ENCODE data around the gene GSE1. TPM values are rescaled to one million over a fixed set of nuclear protein-coding genes. Genes with fewer than 3 reads are reported as not detected.
A peak's percentile ranks its signal among the peaks of the same experiment; 100 is the strongest.

GSE1 gene
- total and polyA plus RNA-seq, 2 of the 13 experiments (the other 11 are each of a cell fraction or from before 2014, with no cell fraction given) = 16.1 to 31.2 TPM

DNA sequence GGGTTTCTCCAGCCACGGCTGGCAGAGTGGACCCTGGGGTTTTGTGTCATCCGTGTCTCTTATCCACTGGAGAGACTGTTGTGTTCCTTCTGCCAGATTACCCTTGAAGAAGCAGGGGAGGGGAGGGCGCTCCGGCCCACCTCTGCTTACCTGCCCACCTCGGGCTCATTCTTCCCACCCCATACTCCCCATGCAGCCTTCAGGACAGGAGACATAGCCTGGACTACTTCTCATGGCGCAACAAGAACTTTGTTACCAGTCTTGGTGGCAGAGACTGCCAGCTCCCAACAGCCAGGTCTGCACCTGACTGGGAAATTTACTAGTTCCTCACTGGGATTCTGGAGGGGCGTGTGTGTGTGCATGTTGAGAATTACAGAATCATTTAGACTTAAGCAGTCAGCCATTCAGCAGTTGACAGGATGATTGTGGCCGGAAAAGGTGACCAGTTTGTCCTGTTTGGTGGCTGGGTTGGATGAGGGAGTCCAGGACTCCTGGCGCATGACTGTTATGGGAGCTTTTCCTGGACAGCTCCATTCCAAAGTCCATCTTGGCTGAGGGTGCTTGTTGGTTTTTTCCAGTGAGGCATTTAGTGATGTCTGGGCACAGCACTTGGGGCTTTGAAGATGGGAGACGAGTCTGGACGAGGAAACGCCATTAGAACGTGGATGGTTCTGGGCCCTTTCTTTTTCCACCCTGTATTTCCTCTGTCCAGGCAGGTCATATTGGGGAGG, 8.7 kb downstream of the GSE1 start (continued):
- TF ChIP-seq NFE2L1 (CRISPR knock-in tag; IDR thresholded peaks at IDR 0.05; ENCODE audit: borderline replicate concordance) (no peak), ZNF326 (CRISPR knock-in tag; IDR thresholded peaks at IDR 0.05; ENCODE audit: borderline replicate concordance) (no peak), THAP11 (CRISPR knock-in tag; IDR thresholded peaks at IDR 0.05) (peak; percentile 48), RBFOX2 (IDR thresholded peaks at IDR 0.05; ENCODE audit: low read depth, low read length) (no peak), KLF12 (CRISPR knock-in tag; IDR thresholded peaks at IDR 0.05; ENCODE audit: borderline replicate concordance) (no peak), SMYD3 (CRISPR knock-in tag; IDR thresholded peaks at IDR 0.05) (0 out of 2 replicates have a peak, but pooled peaks have one; percentile 37), RBM39 (IDR thresholded peaks at IDR 0.05; ENCODE audit: low read depth, low read length, poor library complexity, severe bottlenecking) (no peak), KMT2A (CRISPR knock-in tag; IDR thresholded peaks at IDR 0.05) (no peak), FUBP1 (CRISPR knock-in tag; IDR thresholded peaks at IDR 0.05; ENCODE audit: borderline replicate concordance) (no peak), PPARG (CRISPR knock-in tag; conservative IDR thresholded peaks at IDR 0.05) (peak; percentile 44; the same call in 1 of the 2 replicates), ZNF672 (CRISPR knock-in tag; IDR thresholded peaks at IDR 0.05) (no peak), SMAD1 (CRISPR knock-in tag; IDR thresholded peaks at IDR 0.05; ENCODE audit: borderline replicate concordance, low read depth) (no peak), ZNF350 (CRISPR knock-in tag; IDR thresholded peaks at IDR 0.05; ENCODE audit: borderline replicate concordance, low read depth) (no peak), ZNF362 (CRISPR knock-in tag; IDR thresholded peaks at IDR 0.05; ENCODE audit: borderline replicate concordance) (peak; percentile 51; the same call in 1 of the 2 replicates), ZFP36L2 (CRISPR knock-in tag; IDR thresholded peaks at IDR 0.05) (no peak), DDIT3 (CRISPR knock-in tag; IDR thresholded peaks at IDR 0.05) (no peak), ZNF367 (CRISPR knock-in tag; IDR thresholded peaks at IDR 0.05; ENCODE audit: borderline replicate concordance) (no peak), ZNF782 (CRISPR knock-in tag; IDR thresholded peaks at IDR 0.05; ENCODE audit: borderline replicate concordance) (no peak), SYNCRIP (IDR thresholded peaks at IDR 0.05; ENCODE audit: insufficient read depth, low read depth, low read length) (no peak), ZKSCAN1 (IDR thresholded peaks at IDR 0.05; ENCODE audit: low read length) (no peak), KAT2B (IDR thresholded peaks at IDR 0.05; ENCODE audit: borderline replicate concordance, low read depth, low read length) (no peak), NFIC (IDR thresholded peaks at IDR 0.05; ENCODE audit: low read length) (no peak)
- TF ChIP-seq, protein P1, sequence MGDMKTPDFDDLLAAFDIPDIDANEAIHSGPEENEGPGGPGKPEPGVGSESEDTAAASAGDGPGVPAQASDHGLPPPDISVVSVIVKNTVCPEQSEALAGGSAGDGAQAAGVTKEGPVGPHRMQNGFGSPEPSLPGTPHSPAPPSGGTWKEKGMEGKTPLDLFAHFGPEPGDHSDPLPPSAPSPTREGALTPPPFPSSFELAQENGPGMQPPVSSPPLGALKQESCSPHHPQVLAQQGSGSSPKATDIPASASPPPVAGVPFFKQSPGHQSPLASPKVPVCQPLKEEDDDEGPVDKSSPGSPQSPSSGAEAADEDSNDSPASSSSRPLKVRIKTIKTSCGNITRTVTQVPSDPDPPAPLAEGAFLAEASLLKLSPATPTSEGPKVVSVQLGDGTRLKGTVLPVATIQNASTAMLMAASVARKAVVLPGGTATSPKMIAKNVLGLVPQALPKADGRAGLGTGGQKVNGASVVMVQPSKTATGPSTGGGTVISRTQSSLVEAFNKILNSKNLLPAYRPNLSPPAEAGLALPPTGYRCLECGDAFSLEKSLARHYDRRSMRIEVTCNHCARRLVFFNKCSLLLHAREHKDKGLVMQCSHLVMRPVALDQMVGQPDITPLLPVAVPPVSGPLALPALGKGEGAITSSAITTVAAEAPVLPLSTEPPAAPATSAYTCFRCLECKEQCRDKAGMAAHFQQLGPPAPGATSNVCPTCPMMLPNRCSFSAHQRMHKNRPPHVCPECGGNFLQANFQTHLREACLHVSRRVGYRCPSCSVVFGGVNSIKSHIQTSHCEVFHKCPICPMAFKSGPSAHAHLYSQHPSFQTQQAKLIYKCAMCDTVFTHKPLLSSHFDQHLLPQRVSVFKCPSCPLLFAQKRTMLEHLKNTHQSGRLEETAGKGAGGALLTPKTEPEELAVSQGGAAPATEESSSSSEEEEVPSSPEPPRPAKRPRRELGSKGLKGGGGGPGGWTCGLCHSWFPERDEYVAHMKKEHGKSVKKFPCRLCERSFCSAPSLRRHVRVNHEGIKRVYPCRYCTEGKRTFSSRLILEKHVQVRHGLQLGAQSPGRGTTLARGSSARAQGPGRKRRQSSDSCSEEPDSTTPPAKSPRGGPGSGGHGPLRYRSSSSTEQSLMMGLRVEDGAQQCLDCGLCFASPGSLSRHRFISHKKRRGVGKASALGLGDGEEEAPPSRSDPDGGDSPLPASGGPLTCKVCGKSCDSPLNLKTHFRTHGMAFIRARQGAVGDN (CRISPR knock-in tag; IDR thresholded peaks at IDR 0.05) = no peak; the same call in 1 of the 2 replicates
